NB4 (cell line): ENCODE measurements around the gene RNF40.

ENCODE experiments used
- DNase-seq: peaks from one replicate; pipeline ENCODE4 v3.0.0; 2010; ENCODE audit warnings: low read depth
- H3K4me3 ChIP-seq: one replicate; pipeline ENCODE4 v1.5.1; 2011; ENCODE audit warnings: mild to moderate bottlenecking, low read depth, low read length, moderate library complexity
- MYC ChIP-seq: IDR thresholded peaks from 2 replicates; pipeline ENCODE4 v1.6.1; 2011; ENCODE audit warnings: low read depth, low read length
- POLR2A ChIP-seq: IDR thresholded peaks from 2 replicates; pipeline ENCODE4 v1.6.1; 2011; ENCODE audit warnings: mild to moderate bottlenecking; ENCODE audit not compliant: insufficient read length; ENCODE audit errors: extremely low read depth
- TF ChIP-seq, protein P1 (sequence below): IDR thresholded peaks from 2 replicates; pipeline ENCODE4 v1.6.1; 2011; ENCODE audit warnings: low read depth, low read length
- TF ChIP-seq, protein P2 (sequence below): IDR thresholded peaks from one replicate; pipeline ENCODE4 v1.5.1; 2012; ENCODE audit warnings: low read depth, low read length

RNF40 gene

DNA sequence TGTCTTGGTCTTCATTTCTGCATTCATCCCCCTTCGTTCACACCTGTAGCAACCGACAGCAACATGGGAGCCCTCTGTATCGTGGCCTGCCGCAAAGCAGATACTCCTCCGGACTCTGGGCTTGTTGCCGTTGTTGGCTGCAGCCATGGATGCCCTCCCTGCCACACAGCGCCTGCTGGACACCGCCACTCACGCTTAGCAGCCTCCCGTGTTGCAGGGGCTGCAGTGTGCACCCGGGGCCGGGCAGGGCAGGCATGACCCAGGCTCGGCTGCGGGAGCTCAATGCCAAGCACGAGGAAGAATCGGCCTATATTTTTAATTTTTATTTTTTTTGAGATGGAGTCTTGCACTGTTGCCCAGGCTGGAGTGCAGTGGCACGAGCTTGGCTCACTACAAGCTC is 59.8 kb downstream of the RNF40 start:
- no peak overlapping the region for H3K4me3 ChIP-seq
- DNase-seq = no peak
- TF ChIP-seq, protein P1, sequence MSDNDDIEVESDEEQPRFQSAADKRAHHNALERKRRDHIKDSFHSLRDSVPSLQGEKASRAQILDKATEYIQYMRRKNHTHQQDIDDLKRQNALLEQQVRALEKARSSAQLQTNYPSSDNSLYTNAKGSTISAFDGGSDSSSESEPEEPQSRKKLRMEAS = no peak
- TF ChIP-seq POLR2A = no peak
- TF ChIP-seq MYC = no peak
- TF ChIP-seq, protein P2, sequence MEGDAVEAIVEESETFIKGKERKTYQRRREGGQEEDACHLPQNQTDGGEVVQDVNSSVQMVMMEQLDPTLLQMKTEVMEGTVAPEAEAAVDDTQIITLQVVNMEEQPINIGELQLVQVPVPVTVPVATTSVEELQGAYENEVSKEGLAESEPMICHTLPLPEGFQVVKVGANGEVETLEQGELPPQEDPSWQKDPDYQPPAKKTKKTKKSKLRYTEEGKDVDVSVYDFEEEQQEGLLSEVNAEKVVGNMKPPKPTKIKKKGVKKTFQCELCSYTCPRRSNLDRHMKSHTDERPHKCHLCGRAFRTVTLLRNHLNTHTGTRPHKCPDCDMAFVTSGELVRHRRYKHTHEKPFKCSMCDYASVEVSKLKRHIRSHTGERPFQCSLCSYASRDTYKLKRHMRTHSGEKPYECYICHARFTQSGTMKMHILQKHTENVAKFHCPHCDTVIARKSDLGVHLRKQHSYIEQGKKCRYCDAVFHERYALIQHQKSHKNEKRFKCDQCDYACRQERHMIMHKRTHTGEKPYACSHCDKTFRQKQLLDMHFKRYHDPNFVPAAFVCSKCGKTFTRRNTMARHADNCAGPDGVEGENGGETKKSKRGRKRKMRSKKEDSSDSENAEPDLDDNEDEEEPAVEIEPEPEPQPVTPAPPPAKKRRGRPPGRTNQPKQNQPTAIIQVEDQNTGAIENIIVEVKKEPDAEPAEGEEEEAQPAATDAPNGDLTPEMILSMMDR = no peak
